Measurements from ENCODE around the gene ASB13.

The ASB13 gene

GRCh38 chr10:5669604-5670003 is 3.2 kb upstream of the ASB13 start:
- no peak for DNase-seq (ENCODE audit: low spot score)

- DNase-seq (ENCODE audit: low spot score): no peak
Measured at GRCh38 chr10:5668429-5668828, 2.0 kb upstream of the ASB13 start.

DNA sequence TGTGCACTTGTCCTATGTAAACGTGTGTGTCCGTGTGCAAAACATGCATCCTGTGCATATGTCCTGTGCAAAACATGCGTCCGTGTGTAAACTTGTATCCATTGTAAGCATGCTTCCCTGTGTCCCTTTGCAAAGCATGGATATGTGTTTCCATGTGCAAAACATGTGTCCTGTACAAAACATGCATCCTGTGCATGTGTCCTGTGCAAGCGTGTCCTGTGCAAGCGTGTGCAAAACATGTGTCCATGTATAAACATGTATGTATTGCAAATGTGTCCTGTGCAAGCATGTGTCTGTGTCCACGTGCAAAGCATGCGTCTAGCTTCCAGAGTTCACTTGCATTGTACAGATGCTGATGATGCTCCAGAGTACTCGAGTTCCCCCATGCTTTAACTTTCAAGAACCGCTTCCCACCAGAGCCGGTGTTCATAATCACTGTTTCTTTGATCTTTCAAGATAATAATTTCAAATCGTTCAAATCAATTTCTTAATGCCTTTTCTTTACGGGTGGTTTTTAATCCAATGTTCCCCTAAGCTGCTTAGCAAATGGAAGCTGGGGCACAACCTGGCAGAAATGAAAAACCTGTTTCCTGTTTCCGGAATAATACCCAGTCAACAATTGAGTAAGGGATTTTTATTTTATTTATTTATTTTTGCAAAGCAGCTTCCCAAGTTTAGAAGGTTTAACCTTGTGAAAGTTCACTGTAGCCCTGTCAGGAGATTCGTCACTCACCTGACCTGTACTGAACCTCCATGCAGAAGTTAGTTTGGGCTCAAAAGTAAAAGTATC is 641 bp upstream of the ASB13 start:
- no peak for DNase-seq (ENCODE audit: low spot score)

- no peak for DNase-seq (ENCODE audit: low spot score)
Measured at GRCh38 chr10:5665373-5666007, 905 bp downstream of the ASB13 start.

DNA sequence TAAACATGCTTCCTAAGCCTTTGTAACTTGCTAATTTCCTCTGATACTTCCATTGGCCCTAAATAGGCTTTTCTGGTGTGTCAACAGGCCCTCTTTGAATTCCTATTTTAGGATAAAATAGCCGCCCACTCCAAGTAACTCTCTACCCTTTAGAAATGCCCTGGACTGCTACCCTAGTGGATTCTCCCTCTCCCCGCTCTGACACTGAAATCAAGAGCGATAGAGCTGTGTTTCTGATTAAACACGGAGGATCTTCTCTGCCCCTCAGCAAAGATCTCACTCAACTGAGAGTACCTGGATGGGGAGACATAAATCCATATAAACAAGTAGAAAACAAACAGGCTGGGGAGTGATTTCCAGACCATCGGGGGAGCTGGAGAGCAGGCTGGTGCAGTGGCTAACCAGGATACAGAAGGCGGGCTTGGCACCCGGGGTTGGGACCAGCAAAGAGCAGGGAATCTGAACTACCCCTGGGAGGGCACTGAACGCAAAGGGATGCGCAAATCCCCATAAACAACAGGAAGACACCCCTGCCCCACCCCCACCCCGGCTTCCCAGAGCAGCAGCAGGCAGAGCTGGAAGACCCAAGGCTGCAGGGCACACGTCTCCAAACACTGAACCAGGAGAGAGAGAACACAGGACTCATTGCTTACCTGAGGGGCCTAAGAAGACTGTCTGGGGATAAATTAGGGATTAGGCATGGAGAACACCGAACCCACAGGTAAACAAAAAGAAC is 2.5 kb downstream of the ASB13 start:
- no peak for DNase-seq (ENCODE audit: low spot score)

- DNase-seq (ENCODE audit: low spot score): no peak
Measured at GRCh38 chr10:5662708-5663579, 3.5 kb downstream of the ASB13 start.

DNA sequence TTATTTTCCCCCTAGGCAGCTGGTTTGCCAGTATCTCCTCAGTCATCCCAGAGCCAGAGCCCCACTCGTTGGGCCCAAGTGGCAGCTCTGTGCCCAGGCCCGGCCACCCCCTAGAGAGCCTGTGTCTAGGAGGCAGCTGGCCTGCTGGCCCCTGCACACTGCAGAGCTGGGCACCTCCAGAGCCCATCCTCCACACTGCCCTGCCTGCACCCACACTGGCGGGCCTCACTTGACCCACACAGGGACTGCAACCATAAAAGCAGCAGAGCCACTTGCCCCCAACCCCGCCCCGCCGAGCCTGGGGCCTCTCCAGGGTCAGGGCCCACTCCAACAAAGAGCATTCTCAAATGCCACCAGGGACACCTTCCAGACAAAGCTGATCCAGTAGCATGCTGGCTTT is 5.4 kb downstream of the ASB13 start:
- no peak for DNase-seq (ENCODE audit: low spot score)

DNA sequence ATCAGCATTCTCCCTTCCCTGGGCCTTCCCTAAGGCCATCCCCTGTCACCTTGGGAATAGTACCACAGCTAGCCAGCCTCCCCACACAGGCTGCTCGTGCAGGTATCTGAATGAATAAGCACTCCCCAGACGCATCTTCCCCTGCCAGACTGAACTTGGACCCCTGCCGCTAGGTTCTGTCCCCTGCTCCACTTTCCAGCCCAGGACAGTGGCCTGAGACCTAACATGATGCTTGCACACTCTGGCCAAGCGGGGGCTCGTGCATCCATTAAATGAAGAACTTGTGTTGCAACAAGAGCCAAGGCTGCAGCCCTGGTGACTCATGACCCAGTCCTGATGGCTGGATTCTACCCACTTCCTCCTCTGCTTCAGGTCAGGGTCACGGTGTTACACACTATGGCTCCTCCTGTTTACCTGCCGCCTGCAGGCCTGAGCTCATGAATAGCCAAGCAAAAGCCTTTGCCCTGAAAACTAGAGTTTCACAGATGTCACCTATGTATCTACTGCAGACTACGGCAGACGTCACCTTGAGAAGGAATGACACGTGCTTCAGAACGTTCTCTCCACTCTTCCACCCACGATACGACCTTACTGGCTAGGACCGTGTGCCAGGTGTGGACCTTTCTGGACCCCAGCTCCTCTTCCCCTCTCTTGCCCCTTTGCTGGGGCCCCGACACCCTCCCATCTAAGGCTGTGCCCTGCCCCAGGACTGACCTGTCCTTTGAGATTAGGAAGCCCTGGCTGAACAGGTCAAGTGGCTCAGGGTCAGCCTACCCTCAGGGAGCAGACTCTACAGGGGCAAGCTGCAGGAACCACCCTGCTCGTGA is 6.5 kb downstream of the ASB13 start:
- DNase-seq (ENCODE audit: low spot score): no peak

DNA sequence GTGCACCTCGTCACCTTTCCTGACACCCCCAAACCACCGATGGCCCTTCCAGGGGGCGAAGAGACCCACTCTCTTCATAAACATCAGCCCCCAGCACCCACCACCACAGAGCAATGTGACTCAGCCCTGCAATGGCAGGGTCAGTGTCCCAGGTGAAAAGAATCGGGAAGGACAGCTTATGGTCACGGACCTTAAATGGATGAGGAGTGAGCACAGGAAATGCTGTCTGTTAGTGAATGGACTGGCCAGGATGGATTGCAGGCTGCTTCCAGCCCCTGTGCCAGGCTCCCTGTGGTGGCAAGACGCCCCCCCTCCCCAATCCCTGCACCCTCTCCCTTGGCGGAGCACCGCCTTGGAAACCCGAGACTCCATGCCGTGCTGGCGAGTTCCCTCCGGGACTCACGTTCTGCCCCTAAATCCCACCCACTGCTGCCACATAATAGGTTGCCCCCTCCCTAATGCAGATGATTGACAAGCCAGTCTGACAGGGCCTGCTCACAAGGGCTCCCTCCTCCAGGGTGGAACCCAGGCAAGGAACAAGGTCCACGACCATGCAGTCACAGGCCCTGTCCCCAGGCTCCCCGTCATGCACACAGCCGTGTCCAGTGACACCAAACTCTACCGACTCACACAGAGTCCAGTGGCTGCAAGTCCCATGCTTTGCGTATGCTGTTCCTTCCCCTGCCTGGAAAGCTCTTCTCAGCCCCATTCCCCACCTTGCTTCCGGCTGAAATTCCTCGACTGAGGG is 7.3 kb downstream of the ASB13 start:
- DNase-seq (ENCODE audit: low spot score): no peak

DNA sequence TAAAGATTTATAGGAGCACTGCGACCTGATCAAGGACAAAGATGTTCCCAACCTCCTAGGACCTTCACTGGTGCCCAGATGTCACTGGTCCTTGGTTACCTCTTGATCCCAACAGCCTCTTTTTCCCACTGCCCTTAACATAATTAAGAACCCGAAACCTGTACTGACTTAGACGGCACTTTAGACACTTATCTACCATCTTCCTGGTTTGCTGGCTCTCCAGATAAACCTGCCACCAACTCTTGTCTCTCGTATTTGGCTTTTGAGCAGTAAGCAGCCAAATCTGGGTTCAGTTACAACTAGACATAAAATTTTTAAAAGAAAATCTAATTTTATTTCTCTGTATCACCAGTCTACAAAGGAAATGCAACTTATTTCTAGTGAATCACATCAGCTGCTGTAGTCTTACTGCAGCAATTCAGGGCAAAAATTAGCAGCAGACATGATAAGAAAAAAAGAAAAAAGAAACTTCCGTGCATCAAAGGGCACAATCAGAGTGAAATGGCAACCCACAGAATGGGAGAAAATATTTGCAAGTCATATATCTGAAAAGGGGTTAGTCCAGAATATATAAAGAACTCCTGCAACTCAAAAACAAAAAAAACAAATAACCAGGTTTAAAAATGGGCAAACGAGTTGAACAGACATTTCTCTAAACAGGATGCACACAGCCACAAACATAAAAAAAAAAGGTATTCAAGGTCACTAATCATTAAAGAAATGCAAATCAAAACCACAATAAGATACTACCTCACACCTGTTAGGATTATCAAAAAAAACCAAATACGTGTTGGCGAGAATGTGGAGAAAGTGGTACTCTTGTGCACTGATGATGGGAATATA is 9.4 kb downstream of the ASB13 start:
- DNase-seq (ENCODE audit: low spot score): no peak

DNA sequence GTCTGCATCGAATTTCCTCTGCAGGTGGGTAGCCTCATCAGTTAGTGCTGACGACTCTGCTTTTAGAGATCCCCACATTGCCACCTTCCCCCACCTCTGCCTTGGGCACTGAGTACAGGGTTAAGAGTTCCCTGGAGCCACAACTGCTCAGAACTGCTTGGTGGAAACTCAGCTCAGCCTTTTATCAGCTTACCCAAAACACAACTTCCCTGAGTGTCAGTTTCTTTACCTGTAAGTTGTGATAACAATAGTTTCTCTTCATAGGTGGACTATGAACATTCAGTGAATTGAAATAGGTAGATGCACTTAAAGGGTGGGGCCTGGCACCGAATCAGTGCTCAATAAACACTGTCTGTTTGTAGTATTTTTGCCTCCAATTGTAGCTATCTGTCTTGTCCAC is 11.3 kb downstream of the ASB13 start:
- no peak for DNase-seq (ENCODE audit: low spot score)

- DNase-seq (ENCODE audit: low spot score): no peak
Measured at GRCh38 chr10:5654218-5654755, 12.1 kb downstream of the ASB13 start.

DNA sequence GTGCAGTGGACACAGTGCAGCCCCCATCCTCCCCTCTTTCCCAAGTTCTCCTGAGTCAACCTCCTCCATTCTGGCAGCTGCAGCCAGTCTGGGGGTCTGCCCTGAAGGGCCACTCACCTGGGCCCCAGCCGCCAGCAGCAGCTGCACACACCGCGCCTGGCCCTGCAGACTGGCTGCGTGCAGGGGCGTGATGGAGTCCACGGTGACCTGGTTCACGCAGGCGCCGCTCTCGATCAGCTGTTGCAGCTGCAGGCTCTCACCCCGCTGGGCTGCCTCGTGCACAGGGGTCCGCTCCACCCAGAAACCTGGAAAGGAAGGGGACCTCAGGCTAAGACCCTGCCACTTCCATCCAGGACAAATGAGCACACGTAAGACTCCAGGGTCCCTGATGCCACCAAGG is 13.6 kb downstream of the ASB13 start:
- no peak for DNase-seq (ENCODE audit: low spot score)

- no peak for DNase-seq (ENCODE audit: low spot score)
Measured at GRCh38 chr10:5651388-5651764, 15.0 kb downstream of the ASB13 start.

DNA sequence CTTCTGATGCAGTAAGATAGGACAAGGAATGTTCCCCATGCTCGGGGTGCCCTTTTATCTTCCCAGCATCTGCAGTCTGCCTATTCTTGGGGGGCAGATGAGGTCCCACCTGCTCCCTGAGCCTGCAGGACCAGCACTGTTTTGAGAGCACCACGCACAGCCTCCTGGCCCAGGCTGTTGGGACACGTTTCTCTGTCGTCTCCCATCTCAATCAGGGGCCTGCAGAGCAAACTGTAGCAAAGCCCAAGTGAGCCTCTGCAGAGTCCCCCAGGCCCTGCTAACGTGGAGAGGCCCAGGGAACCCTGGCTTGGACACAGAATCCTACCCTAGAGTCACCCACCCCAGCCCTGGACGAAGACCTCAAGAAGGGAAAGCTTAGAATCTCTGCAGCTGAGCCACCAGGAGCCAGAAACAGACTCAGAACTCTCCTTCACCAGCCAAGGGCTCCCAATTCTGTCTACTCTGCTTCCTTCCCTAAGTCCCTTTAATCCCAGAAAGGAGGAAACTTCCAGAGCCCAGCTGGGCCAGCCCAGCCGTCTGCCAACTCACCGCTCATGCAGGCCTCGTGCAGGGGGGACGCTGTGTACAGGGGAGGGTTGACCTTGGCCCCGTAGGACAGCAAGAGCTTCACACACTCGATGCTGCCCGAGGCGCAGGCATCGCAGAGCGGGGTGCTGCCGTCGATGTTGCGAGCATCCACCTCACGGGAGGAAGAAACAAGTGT is 15.6 kb downstream of the ASB13 start:
- no peak for DNase-seq (ENCODE audit: low spot score)

DNA sequence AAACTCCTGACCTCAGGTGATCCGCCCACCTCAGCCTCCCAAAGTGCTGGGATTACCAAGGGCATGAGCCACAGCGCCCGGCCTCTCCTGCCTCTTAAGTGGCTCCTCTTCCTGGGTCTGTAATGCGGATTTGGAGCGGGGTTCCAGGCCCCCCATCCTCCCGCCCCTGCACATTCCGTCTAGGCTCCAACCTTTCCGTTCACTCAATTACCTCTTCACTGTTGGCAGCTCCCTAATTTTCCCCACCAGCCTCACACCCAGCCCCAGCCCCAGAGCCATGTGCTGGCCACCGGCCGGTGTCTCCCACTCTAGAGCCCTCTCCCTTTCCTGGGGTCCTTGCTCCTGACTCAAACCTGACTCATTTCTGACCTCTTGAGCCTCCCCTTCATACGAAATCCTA is 16.6 kb downstream of the ASB13 start:
- no peak for DNase-seq (ENCODE audit: low spot score)

- DNase-seq (ENCODE audit: low spot score): no peak
Measured at GRCh38 chr10:5648494-5649457, 17.6 kb downstream of the ASB13 start.
